Omental fat pad (tissue), 4 donors: Measurements from ENCODE around the gene ETV5. TPM values are rescaled to one million over a fixed set of nuclear protein-coding genes. Genes with fewer than 3 reads are reported as not detected.

Experiments used
- ATAC-seq: fragments of 150-250 bp; one replicate; pipeline ENCODE4 v1.9.1; 2016; ENCODE audit warnings: mild to moderate bottlenecking, moderate library complexity; ENCODE audit not compliant: low FRiP score
- DNase-seq: peaks from one replicate; pipeline ENCODE4 v3.0.0-alpha.2; 2019; ENCODE audit warnings: low spot score
- total RNA-seq, 4 donors: library from RNA; depleted of rRNA; stranded (reverse); fragments of >200 nt; gene quantifications; one replicate each; pipeline ENCODE4 v1.1.0, GENCODE V29; 2016
- TF ChIP-seq, protein P1 (sequence below), 3 donors: fragments of 450-650 bp; IDR thresholded peaks; one replicate each; pipeline ENCODE4 v1.5.1; 2016 to 2017; ENCODE audit warnings: antibody characterized with exemption in 3 of 3, mild to moderate bottlenecking in 3 of 3, moderate library complexity in 2 of 3

The ETV5 gene
- total RNA-seq, 4 donors from 2014 or later: 10.3 to 23.3 (median 14.5) TPM

DNA sequence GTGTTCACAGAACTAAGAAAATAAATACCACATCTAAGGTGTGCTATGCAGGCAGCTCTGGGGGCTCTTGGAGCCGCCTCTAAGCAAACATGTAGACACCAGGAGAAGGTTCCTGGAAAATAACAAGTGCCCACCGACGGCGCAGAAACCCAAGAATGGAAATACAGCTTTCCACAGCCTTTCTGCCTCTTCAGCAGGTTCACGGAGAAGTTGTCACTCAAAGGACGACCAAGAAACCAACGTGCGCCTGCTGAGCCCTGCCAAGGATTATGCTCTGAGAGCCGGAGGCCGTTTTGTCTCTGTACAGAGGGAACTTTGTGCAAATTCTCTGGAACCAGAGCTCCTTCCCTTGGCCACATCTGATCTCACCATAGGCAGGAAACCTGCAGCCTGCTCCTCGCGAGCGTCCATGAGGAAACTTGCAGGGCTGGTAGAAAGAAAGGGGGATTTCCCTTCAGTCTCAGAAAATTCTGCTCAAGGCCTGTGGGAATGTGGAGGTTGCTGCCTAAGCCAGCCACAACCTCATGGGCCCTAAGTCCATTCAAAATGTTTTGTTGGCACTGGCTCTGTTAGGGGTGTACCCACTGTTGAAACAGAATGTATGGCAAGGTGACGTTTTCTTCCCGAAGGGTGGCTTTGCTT is 40.6 kb upstream of the ETV5 start:
- ATAC-seq (no peak), DNase-seq (no peak)
- TF ChIP-seq, protein P1, sequence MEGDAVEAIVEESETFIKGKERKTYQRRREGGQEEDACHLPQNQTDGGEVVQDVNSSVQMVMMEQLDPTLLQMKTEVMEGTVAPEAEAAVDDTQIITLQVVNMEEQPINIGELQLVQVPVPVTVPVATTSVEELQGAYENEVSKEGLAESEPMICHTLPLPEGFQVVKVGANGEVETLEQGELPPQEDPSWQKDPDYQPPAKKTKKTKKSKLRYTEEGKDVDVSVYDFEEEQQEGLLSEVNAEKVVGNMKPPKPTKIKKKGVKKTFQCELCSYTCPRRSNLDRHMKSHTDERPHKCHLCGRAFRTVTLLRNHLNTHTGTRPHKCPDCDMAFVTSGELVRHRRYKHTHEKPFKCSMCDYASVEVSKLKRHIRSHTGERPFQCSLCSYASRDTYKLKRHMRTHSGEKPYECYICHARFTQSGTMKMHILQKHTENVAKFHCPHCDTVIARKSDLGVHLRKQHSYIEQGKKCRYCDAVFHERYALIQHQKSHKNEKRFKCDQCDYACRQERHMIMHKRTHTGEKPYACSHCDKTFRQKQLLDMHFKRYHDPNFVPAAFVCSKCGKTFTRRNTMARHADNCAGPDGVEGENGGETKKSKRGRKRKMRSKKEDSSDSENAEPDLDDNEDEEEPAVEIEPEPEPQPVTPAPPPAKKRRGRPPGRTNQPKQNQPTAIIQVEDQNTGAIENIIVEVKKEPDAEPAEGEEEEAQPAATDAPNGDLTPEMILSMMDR (IDR thresholded peaks at IDR 0.05): no peak

DNA sequence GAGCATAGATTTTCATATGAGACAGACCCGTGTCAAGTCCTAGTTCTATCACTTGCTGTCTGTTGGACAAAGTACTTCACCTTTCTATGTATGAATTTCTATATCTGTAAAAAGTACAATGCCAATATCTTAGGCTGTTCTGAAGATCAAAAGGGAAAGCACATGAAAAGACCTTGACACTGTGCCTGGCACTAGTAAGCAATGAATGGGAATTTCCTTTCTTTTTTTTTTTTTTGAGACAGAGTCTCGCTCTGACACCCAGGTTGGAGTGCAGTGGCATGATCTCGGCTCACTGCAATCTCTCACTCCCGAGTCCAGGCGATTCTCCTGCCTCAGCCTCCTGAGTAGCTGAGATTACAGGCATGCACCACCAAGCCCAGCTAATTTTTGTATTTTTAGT is 35.4 kb upstream of the ETV5 start:
- ATAC-seq (no peak), DNase-seq (no peak)
- TF ChIP-seq, protein P1 (IDR thresholded peaks at IDR 0.05): no peak

GRCh38 chr3:186143250-186143649 is 34.4 kb upstream of the ETV5 start:
- DNase-seq (no peak), ATAC-seq (no peak)
- TF ChIP-seq, protein P1 (IDR thresholded peaks at IDR 0.05): no peak

- no peak for ATAC-seq
- DNase-seq: no peak
- TF ChIP-seq, protein P1 (IDR thresholded peaks at IDR 0.05): no peak
Observed at GRCh38 chr3:186142393-186142932, 33.6 kb upstream of the ETV5 start.

DNA sequence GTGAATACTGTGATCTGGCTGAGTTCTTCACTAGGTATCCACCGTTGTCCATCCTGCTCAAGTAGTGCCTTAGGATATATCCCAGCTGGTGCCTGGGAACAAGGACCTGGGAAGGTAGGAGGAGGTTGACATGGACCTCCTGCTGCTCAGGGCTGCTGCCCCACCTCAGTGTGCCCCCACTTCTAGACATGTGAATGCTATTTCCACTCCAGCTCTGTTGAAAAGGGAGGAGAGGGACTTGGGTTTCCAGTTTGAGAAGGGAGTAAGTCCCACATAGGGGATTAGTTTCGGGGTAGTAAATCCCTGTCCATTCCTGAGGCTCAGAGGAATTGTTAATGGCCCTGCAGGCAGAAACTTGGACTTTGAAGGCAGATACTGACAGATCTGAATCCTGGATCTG is 32.9 kb upstream of the ETV5 start:
- ATAC-seq: no peak
- TF ChIP-seq, protein P1 (IDR thresholded peaks at IDR 0.05): no peak

DNA sequence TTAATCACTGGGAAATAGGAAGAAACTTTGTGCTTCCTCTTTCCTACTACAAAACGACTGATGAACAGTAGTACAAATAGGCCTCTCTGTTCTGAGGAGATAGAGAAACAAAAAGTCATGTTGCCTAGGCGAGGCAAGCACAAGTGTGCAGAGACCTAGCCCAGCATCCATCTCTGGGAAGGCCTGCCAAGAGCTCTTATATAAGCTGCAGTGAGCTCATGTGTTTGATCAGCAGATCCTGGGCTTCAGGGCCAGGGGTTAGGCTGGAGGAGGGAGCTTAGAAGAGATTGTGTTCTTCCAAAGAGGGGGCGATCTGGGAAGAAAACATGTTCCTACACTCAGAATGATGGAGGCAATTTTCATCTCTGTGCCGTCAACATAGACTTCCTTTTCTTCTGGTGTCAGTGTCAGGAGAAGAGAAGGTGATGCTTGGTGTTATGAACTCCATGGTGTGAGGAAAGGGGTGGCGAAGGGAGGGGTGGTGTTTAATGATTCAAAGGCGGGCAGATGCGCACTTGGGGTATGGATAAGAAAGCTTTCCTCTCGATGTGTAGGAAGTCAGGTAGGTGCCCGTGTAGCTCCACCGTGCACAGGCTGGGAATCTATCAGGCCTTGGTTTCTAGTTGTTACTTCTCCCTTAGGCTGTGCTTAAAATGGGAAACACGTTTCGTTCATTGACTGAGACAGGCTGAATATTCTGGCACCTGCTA is 29.5 kb upstream of the ETV5 start:
- DNase-seq (no peak), ATAC-seq (no peak)
- TF ChIP-seq, protein P1 (IDR thresholded peaks at IDR 0.05): no peak

More for the DNA sequence above, 32.9 kb upstream of the ETV5 start:
- no peak for DNase-seq
